DMS53 treated with DMSO at 0.1 percent for 48 hours (cell line): ENCODE results near the gene UBE2L3.
A peak's percentile ranks its signal among the peaks of the same experiment; 100 is the strongest.
"Not testable (repeated sequence)": the region's sequence is repeated elsewhere in the genome, so short reads cannot be mapped to it uniquely, and the experiment has no call there.

Experiments
- DNase-seq: peaks from one replicate; lab custom pipeline; 2025; ENCODE audit not compliant: unreplicated experiment; lab: John Stamatoyannopoulos, UW

The UBE2L3 gene

GRCh38 chr22:21626073-21626734, 58.7 kb downstream of the UBE2L3 start:
- DNase-seq: no peak

GRCh38 chr22:21626735-21627469, 59.4 kb downstream of the UBE2L3 start:
- no peak for DNase-seq

- no peak for DNase-seq
Observed at GRCh38 chr22:21628386-21629254, 61.1 kb downstream of the UBE2L3 start.

- DNase-seq: peak; percentile 66
Observed at GRCh38 chr22:21629255-21630149, 62.0 kb downstream of the UBE2L3 start, which contains the start of gene YDJC. Gene YDJC (minus strand): TSS chr22:21630022. CDS start chr22:21630014, 8 bp downstream.

- DNase-seq: no peak
Observed at GRCh38 chr22:21631025-21631424, 63.5 kb downstream of the UBE2L3 start.

- DNase-seq: no peak
Observed at GRCh38 chr22:21632237-21632895, 64.9 kb downstream of the UBE2L3 start, which contains the start of gene CCDC116. Gene CCDC116 (plus strand): TSS chr22:21632760. CDS start chr22:21633182, 422 bp downstream.

GRCh38 chr22:21632931-21633330, 65.4 kb downstream of the UBE2L3 start:
- DNase-seq: no peak

GRCh38 chr22:21633481-21633880, 66.0 kb downstream of the UBE2L3 start:
- DNase-seq: no peak

- DNase-seq: no peak
Observed at GRCh38 chr22:21634081-21634480, 66.6 kb downstream of the UBE2L3 start.

GRCh38 chr22:21634844-21635243, 67.3 kb downstream of the UBE2L3 start:
- no peak for DNase-seq

- no peak for DNase-seq
Observed at GRCh38 chr22:21635771-21636510, 68.4 kb downstream of the UBE2L3 start.

- no peak for DNase-seq
Observed at GRCh38 chr22:21636629-21637218, 69.2 kb downstream of the UBE2L3 start.

GRCh38 chr22:21637450-21637849, 69.9 kb downstream of the UBE2L3 start:
- not testable (repeated sequence) for DNase-seq

- no peak for DNase-seq
Observed at GRCh38 chr22:21639359-21639758, 71.8 kb downstream of the UBE2L3 start.

GRCh38 chr22:21640810-21641209, 73.3 kb downstream of the UBE2L3 start:
- no peak for DNase-seq

- peak; percentile 8 for DNase-seq
Observed at GRCh38 chr22:21641417-21641788, 73.9 kb downstream of the UBE2L3 start.

GRCh38 chr22:21641789-21642583, 74.5 kb downstream of the UBE2L3 start, which contains the start of gene SDF2L1:
Gene SDF2L1 (plus strand): TSS chr22:21642302. CDS start chr22:21642337, 35 bp downstream.
- DNase-seq: peak; percentile 68
